GM18873 (cell line): ENCODE measurements around the gene KIF1A.

Source experiments
- ATAC-seq: cut with Tn5 transposase; IDR thresholded peaks from one replicate; pipeline ENCODE4 v1.9.1; 2021; ENCODE audit warnings: mild to moderate bottlenecking, moderate library complexity, moderate number of reproducible peaks; ENCODE audit not compliant: unreplicated experiment, low FRiP score

Gene KIF1A

DNA sequence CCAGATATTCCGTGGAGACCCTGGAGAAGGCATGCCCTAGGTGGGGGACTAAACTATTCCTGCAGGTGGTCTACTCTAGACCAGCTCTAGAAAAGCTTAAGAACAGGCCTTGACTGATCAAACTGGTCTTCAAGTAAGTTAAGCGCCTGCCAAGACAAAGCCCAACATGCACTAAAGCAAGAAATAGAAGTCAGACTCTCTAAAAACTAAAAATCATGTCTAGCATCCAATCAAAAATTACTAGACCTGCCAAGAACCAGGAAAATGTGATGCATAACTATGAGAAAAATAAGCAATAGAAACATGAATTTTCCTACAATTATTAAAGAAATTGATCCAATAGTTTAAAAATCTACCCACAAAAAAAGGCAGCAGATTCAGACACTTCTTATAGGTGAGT lies 13.6 kb downstream of the KIF1A start:
- ATAC-seq = no peak

DNA sequence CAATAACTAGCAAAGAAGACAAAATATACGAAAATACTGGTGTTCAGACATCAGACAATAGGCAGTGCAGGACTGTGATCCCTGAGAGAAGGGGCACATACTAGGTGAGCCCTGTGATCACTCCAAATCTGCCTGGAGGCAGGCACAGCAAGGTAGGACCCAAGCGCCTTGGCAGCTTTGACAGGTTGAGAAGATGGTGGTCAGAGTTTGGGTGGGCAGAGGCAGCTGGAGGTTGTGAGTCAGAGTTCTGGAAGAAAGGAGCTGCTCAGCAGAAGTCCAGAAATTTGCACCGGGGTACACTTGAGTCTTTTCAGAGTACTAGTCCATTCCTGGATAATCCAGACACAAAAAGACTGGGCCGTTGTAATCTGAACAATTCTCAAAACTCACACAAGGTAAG lies 14.0 kb downstream of the KIF1A start:
- no peak for ATAC-seq

DNA sequence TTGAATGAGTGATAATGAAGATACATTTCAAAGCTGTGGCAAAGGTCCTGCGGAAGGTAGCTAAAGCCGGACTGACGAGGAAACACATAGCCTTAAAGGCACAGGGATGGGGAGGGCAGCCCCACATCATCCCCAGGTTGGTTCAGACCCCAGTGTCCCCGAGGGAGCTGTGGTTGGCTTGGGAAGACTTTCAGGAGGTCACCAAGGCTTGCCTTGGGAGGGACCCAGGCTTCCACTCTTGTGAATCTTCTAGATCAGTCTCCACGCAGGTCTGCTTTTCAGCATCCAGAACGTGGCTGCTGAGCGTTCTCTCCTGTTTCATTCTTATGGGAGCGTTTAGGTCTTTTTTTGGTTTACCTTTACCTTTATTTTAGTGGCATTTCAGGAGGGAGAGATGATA lies 16.8 kb downstream of the KIF1A start:
- no peak for ATAC-seq

DNA sequence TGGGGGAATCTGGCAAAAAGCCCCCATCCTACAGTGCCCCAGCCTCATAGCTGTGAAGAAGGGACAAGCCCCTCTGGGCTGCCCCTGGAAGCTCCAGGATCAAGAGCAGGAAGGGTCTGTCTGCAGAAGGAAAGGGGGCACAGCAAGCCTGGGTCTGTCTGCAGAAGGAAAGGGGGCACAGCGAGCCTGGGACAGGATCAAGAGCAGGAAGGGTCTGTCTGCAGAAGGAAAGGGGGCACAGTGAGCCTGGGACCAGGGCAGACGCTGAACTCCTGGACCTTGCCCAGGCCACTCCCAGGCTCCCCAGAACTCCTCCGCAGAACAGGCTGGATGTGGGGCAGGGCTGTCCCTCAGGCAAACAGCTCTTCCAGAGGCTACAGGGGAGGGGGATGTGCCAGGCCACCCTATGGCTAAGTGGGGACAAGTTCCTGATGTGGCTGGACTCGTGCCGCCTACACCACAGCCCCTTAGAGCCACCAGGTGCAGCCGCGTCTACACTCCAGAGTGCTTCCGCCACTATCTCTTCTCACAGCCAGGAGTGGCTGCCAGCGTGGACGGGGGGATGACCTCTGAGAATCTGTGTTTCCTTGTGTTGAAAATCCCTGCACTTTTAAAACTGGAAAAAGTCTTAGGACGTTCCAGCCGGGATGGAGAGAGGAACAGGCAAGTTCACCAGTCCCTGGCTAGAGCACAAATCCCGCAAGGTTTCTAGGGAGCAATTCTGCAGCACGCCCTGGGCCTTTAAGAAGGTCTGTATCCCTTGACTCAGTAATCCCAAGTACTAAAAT lies 20.8 kb downstream of the KIF1A start:
- no peak for ATAC-seq

DNA sequence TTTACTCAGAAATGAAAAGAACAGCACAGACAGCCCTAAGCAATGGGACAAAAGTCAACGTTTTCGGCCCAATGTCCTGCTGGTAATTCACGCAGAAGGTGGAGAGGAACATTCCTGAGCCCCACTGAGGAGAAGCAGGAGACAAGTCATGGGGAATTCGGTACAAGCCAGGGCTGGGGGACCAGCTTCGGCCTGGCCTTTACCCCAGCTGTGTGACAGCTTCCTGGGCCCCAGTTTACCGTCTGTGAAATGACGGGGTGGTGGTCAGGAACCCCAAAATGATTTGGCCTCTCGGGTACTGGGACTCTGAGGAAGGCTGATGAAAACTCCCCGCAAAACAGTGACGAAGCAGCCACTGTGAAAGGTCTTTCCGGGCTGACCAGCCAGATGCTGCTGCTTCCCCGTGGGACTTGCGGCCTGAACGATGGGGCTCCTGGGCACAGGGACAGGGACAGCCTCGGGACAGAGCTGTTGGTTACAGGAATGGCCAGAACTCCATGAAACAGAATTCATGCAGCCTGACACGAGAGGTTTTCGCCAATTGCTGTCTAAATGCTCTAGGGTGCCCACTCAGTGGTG lies 21.6 kb downstream of the KIF1A start:
- ATAC-seq = no peak

DNA sequence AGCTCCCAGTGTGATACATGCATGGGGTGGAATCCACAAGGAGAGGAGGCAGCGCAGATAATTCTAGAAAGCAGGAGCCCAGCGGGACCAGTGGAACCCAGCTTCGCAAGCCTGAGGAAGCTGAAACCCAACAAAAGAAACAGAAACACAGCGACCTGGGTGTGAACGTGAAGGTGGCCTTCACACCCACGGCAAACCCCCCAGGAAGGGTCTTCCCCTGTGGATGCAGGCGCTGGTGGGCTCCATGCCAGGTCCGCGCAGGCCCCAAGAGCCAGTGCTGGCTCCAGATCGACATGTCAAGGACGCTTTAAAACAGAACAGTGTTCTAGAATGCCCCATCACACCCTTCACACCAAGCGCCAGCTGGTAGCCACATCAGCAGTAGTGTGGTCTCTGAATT lies 22.1 kb downstream of the KIF1A start:
- ATAC-seq = no peak

DNA sequence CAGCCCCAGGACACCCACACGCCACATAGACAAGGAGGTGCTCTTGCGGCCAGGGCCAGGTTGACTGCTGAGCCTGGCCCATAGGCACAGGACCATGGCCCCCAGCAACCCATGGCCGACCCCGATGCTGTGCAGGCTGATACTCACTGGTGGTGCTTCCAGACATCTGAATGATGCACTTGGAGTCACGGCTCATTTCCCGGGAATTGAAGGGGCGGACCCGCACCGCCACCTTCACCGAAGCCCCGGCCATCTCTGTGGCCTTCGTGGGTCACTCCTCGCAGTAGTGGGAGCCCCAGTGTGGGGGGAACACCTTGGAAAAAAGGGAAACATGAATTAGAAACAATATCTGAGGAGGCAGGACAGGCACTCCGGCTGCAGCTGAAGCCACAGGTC lies 22.5 kb downstream of the KIF1A start:
- ATAC-seq = no peak

DNA sequence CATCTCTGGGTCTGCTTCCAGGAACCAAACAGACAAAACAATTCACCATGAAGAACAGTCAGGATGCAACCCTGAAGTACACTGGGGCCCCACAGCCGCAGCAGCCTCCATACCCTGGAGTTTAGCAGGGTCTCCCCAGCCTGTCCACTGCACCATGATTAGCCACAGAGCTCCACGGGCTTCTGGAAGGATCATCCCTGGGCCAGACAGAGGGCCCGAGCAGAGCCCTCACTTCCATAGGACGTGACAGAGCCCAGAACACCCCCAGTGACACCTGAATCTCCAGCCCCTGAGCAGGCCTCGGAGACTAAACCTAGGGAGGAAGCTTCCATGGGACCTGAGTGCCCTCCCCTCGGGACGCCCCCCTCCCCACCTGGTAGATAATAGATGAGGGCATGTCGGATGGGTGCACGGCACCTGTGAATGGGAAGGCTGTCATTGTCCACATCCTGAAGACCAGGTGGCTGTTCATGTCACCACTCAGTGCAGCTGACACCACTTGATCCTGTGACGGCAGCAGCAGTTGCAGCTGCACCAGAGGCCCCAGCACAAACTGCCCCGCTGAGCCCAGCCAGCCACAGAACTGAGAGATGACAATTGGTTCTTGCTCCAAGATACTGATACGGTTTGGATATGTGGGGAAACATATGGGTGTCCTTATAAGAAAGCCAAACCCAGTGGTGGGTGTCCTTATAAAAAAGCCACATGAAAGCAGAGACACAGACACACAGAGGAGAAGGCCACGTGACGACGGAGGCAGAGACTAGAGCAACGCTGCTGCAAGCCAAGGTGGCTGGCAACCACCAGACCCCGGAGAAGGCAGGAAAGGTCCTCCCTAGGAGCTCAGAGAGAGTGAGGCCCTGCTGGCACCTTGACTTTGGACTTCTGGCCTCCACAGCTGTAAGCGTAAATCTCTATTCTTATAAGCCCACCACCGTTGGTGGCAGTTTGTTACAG lies 23.2 kb downstream of the KIF1A start:
- no peak for ATAC-seq

DNA sequence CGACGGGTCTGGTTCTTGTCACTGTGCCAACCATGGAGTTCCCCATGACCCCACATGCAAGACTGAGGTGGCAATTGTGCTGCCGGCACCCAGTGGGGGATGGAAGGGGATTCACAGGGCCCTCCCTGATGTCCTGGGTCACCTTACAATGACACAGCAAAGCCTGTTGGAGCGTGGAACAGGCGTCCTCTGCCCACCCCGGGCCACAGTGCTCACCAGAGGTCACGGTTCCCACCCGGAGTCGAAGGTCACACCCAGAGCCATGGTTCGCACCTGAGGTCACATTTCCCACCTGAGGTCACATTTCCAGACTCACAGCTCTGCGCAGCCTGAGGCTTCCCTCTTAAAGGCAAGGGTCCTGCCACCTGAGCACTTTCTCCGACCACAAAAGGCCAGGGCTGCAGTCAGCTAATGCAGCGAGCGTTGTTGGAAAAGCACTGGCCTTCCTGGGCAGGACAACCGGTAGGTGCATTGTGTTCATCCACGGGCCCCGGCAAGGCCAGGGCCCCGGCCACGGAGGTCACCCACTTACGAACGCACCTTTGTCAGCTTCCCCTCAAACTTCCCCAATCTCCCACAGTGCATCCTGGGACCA lies 24.0 kb downstream of the KIF1A start:
- no peak for ATAC-seq

DNA sequence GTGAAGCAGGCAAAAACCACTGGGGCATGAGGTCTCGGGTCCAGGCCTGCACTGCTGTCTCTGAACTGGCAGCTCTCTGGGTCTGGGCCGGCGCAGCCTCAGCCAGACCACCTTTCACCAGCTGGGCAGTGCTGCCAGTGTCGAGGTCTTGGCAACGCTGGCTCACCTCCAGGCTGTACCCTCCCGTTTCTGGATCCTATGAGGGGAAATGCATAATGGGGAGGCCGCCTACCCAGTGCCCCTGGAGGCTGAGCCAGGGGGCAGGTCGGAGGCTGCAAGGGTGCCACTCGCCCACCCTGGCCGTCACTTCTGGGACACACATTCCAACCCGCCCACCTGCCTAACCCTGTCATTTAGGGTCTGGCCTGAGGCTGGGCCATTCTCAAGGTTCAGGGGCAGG lies 24.6 kb downstream of the KIF1A start:
- ATAC-seq = no peak

DNA sequence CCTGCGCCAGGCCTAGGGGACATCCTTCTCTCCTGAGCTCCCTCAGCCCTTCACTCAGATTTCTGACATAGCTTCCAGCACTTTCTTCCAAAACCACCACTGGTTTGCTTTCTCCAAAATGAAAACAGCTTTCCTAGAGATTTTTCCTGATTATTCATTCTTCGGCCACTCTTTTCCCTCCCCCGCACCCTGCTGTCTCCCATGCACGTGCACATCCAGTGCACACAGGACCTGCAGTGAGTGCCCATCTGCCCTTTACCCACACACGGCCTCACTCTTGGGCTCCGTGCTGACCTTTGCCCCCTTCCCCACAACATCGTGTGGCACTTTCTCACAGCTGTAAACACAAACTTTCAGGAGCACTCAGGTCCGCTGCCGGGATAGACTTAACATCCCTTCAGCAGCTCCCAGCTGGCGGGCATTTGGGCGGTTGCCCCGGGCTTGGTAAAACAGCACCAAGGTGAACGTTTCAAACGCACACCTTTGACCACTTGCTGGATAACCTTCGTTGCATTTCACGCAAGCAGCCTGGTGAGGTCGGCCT lies 25.8 kb downstream of the KIF1A start:
- ATAC-seq = no peak

DNA sequence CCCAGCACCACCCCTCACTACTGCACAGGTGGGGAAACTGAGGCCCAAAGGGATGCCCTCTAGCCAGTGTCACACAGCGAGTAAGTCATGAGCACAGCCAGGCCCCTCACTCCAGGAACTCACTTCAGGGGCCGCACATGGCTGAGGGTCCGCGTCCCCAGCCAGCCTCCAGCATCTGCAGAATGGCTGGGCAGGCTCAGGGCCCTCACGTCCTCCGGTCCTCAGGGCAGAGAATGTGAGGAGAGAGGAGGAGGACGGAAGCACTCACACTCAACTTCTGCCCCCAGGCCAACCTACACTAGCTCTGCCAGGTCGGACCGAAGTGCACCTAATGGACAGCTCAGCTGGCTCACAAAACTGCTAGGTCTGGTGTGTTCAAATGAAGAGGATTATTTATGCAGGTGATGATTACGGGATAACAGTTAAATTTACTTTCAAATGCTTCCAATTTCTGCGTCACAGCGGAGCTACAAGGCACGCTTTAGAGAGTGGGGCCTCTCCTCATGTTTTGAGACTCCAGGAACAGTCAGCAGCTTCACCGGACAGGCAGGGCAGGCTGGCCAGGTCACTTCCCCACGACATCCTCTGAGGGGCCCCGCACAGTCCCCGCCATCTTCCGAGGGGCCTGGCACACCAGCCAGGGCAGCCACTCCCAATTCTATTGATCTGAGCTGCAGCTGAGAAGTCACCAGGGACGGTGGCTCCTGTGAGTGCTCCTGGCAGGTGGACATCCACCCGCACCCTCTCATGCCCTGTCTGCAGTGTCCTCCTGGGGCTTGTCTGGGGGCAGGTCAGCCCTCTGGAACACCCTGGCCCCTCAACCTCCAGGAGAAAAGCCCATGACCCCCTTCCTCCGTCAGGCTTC lies 26.5 kb downstream of the KIF1A start:
- no peak for ATAC-seq

DNA sequence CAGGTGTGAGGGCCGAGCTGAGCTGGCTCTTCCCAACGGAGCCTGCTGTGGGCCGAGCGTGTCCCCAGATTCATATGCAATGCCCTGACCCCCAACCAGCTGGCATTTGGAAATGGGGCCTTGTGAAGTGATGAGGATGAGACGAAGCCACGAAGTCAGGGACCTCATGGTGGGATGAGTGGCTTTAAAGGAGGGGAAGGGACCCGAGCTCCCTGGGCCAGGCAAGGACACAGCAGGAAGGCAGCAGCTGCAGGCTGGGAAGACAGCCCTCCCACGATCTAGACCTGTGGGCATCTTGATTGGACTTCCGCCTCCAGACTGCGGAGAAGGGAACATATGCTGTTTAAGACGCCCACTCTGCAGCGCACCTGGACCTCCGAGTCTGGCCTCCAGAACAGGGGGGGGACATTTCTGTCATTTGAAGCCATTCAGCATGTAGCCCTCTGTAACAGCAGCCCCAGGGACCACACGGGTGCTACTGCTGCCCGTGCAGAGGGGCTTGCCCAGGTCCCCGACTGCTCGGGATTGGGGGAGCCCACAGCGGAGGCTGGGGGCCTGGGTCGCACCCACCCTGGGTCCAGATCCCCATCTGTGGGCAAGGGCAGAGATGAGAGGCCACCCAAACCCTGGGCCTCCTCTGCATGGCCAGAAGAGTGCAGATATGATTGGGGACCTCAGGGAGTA lies 27.2 kb downstream of the KIF1A start:
- no peak for ATAC-seq

DNA sequence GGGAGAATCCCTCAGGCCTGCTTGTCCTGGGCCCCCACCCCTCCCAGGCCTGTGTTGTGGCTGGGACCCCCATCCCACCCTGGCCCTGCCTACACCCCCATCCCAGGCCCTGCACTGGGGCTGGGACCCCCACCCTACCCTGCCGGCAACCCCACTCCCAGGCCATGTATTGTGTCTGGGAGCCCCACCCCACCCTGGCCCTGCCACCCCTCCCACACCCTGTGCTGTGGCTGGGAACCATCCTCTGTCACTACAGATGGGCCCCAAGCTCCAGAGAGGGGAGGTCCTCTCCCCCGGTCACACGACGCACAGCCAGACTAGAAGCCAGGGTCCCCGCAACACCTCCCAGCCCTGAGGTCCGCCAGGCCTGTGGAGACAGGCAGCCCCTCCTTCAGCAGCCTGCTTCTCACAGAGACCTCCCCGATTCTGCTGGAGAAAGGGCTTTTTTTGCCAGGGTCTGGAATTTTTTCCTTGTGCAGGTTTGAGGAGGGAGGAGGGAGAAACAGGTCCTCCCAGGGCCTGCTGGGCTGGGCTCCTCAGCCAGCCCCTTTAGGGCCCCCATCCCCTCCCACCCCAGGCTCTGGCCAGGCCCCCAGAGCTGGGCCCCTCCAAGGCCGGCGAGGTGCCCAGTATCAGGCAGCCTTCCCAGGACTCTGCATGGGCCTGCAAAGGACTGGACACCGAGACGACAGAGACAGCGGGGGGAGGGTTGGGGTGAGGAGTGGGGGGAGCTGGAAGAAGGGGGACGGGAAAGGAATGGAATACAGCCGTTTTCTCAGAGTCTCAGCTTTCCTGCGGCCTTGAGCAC lies 28.0 kb downstream of the KIF1A start:
- no peak for ATAC-seq

DNA sequence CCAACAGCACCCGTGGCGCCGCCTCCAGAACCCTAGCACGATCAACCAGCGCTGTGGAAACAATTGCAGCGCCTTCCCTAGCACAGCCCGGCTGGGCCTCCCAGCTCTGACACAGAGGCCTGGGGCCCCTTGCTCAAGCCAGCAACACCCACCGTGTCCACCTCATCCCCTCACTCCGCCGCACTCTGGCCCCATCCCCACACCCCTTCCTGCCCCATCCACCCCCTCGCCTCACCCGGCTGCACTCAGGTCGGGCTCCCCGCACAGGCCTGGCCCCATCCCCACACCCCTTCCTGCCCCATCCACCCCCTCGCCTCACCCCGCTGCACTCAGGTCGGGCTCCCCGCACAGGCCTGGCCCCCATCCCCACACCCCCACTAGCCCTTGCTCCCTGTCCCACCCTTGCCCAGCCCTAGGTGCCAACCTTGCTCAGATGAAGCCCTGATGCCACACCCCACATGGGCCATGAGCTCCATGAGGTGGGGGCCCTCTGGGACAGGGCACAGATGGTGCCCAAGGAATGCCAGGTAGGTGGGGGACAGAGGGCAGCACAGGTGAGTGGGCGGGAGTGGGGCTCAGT lies 28.7 kb downstream of the KIF1A start:
- ATAC-seq = no peak

DNA sequence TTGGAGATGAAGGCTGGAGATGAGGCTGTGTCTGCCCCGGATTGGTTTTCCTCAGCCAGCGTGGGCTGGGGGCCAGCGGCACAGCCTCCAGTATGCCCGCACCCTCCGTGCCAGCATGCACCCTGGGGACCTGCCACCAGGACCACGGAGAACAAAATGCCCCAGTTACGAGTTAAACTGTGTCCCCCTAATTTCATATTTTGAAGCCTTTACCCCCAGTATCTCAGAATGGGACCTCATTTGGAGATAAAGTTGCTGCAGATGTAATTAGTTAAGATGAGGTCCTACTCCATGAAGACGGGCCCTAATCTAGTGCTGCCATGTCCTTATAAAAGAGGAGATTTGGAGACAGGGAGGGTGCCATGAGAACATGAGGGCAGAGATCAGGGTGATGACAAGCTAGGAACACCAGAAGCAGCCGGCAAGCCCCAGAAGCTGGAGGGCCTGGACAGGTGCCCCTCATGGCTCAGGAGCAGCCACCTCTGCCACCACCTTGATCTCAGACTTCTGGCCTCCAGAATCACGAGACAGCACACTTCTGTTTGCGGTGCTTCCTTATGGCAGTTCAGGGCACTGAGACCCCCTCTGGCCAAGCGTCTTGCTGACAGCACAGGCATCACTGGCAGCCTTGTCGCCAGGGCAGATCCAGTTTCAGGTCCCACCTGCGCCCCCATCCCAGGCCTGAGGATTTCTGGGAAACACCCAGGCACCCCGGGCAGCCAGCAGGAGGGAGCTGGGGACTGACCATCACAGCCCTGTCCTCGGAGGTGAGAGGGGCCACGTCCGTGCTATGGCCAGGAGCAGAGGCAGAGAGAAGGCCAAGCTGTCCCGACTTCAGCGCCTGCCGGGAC lies 29.4 kb downstream of the KIF1A start:
- no peak for ATAC-seq
